SK-N-MC (cell line): ENCODE data around the gene MERTK.

Experiments used
- EZH2 ChIP-seq: fragments of 200-600 bp; sonication (generic); IDR thresholded peaks from one replicate; pipeline ENCODE4 v1.6.1; 2017; ENCODE audit warnings: antibody characterized with exemption
- FOXP2 ChIP-seq: optimal IDR thresholded peaks from 2 replicates; pipeline ENCODE3; 2011; ENCODE audit warnings: mild to moderate bottlenecking, moderate library complexity; ENCODE audit not compliant: insufficient read depth; ENCODE audit errors: extremely low read length, control extremely low read depth
- POLR2AphosphoS5 ChIP-seq: IDR thresholded peaks from 2 replicates; pipeline ENCODE4 v1.6.1; 2012; ENCODE audit warnings: mild to moderate bottlenecking, low read depth, low read length, borderline replicate concordance

GRCh38 chr2:111924617-111925107 is 26.3 kb downstream of the MERTK start:
- no peak for TF ChIP-seq EZH2
- TF ChIP-seq POLR2AphosphoS5: no peak
- no peak for TF ChIP-seq FOXP2
